K562 (cell line): ENCODE results near the gene UNC45A. TPM values are rescaled to one million over a fixed set of nuclear protein-coding genes. Genes with fewer than 3 reads are reported as not detected.

Experiments used
- BDP1 ChIP-seq: IDR thresholded peaks from 3 replicates; pipeline ENCODE4 v1.6.1; 2011; ENCODE audit not compliant: insufficient read length, insufficient read depth
- CBX8 ChIP-seq: fragments of 200-600 bp; sonication (generic); IDR thresholded peaks from 2 replicates; pipeline ENCODE4 v1.6.1; 2012; ENCODE audit warnings: borderline replicate concordance, mixed run types, low read depth, mild to moderate bottlenecking, moderate library complexity, mixed read lengths, low read length, control low read depth, inconsistent platforms; ENCODE audit not compliant: poor library complexity, severe bottlenecking; ENCODE audit errors: extremely low read depth
- NFE2 ChIP-seq: IDR thresholded peaks from 2 replicates; pipeline ENCODE4 v1.6.1; 2014; ENCODE audit warnings: antibody characterized with exemption, low read depth
- PHF21A ChIP-seq: fragments of 450-650 bp; IDR thresholded peaks from 2 replicates; pipeline ENCODE4 v1.6.1; 2017; ENCODE audit warnings: low read depth, borderline replicate concordance
- POLR3G ChIP-seq: IDR thresholded peaks from 2 replicates; pipeline ENCODE4 v1.6.1; 2011; ENCODE audit not compliant: insufficient read length, insufficient replicate concordance; ENCODE audit errors: extremely low read depth
- polyA plus RNA-seq, 8 experiments: library from polyadenylated mRNA; depleted of rRNA in 4 of 8; stranded (reverse) in 5 of 8; unstranded in 3 of 8; fragments of >200 nt; fragmentation: Nextera tagmentation in 2 of 8; fragmentation: Illumina TruSeq in 1 of 8; extraction: Ambion mirVana in 2 of 8; extraction: Trizol in 1 of 8; gene quantifications; 2 replicates each; pipeline versions ENCODE4 v1.2.1 to v1.2.3, GENCODE V29; 2011 to 2014; ENCODE audit warnings: inconsistent platforms in 1 of 8, missing spikeins in 1 of 8
- total RNA-seq, 7 experiments: library from RNA; depleted of rRNA in 6 of 7; stranded (reverse); fragments of >200 nt in 6 of 7; fragmentation: Illumina TruSeq in 2 of 7; extraction: Trizol in 2 of 7; gene quantifications; 2 replicates each; pipeline versions ENCODE4 v1.2.1 to v1.2.3, GENCODE V29; 2011 to 2021; ENCODE audit warnings: low replicate concordance in 1 of 7
- TF ChIP-seq, protein P1 (sequence below), 2 experiments: fragments of 250-450 bp in 1 of 2; fragments of 450-650 bp in 1 of 2; sonication (Bioruptor Pico) in 1 of 2; IDR thresholded peaks; 2 replicates each; pipeline versions ENCODE4 v1.6.1 to v1.8.0; 2016 to 2021; ENCODE audit warnings: mild to moderate bottlenecking in 2 of 2, moderate library complexity in 2 of 2, missing compliant biosample characterization in 1 of 2, missing genetic modification characterization in 1 of 2
- TF ChIP-seq, protein P2 (sequence below): sonication (generic); IDR thresholded peaks from 2 replicates; pipeline ENCODE4 v1.6.1; 2016
- TF ChIP-seq, protein P3 (sequence below): fragments of 200-800 bp; sonication (Bioruptor generic); IDR thresholded peaks from 2 replicates; pipeline ENCODE4 v1.6.1; 2017; ENCODE audit warnings: missing genetic modification characterization, missing compliant biosample characterization
- TF ChIP-seq, protein P4 (sequence below): fragments of 450-650 bp; IDR thresholded peaks from 2 replicates; pipeline ENCODE4 v1.6.1; 2017; ENCODE audit warnings: antibody characterized with exemption
- TF ChIP-seq, protein P5 (sequence below), 2 experiments: fragments of 450-650 bp; IDR thresholded peaks; 2 replicates each; pipeline ENCODE4 v1.6.1; 2016; ENCODE audit warnings: mild to moderate bottlenecking in 2 of 2, borderline replicate concordance in 1 of 2, low read depth in 1 of 2, moderate library complexity in 1 of 2
- TF ChIP-seq, protein P6 (sequence below): sonication (generic); formaldehyde crosslinking; IDR thresholded peaks from 2 replicates; pipeline ENCODE4 v1.9.0; 2022; ENCODE audit warnings: mild to moderate bottlenecking, missing genetic modification reagents

Gene UNC45A
- total and polyA plus RNA-seq, 9 of the 15 experiments (the other 6 are each of a cell fraction or from before 2014, with no cell fraction given) = 22.4 to 79.3 (median 43.7) TPM

DNA sequence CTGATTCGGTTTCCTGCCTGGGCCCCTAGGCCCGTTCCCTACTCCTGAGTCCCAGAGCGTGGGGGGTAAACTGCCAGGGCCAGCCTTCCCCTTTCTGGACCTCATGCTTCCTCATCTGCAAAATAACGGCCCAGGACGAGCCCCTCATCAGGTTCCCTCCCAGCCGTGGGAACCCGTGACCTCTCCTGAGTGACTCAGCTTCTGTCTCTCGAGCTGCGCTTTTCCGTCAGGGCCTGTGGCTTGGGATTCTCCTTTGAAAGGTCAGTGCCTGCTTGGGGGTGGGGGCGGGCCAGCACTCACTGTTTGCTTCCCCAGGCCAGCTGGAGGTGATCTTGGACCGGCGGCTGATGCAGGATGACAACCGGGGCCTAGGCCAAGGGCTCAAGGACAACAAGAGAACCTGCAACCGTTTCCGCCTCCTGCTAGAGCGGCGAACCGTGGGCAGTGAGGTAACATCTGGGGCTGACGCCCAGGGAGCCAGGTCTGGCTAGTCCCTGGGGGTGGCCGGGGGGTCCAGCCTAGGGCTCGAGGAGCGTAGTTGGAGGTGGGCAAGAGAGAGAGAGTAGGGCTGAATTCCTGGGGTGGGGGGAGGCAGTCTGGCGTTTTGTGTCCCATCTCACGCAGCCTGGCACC is 19.2 kb upstream of the UNC45A start (continued):
- TF ChIP-seq PHF21A = no peak
- TF ChIP-seq CBX8 = no peak
- TF ChIP-seq POLR3G = no peak
- TF ChIP-seq BDP1 = no peak
- TF ChIP-seq NFE2 = peak; percentile 90
- TF ChIP-seq, protein P1, sequence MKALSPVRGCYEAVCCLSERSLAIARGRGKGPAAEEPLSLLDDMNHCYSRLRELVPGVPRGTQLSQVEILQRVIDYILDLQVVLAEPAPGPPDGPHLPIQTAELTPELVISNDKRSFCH (CRISPR knock-in tag; IDR thresholded peaks at IDR 0.05) = no peak
- TF ChIP-seq, protein P1 (tag; IDR thresholded peaks at IDR 0.05) = peak; percentile 98
- TF ChIP-seq, protein P2, sequence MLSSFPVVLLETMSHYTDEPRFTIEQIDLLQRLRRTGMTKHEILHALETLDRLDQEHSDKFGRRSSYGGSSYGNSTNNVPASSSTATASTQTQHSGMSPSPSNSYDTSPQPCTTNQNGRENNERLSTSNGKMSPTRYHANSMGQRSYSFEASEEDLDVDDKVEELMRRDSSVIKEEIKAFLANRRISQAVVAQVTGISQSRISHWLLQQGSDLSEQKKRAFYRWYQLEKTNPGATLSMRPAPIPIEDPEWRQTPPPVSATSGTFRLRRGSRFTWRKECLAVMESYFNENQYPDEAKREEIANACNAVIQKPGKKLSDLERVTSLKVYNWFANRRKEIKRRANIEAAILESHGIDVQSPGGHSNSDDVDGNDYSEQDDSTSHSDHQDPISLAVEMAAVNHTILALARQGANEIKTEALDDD = no peak
- TF ChIP-seq, protein P3, sequence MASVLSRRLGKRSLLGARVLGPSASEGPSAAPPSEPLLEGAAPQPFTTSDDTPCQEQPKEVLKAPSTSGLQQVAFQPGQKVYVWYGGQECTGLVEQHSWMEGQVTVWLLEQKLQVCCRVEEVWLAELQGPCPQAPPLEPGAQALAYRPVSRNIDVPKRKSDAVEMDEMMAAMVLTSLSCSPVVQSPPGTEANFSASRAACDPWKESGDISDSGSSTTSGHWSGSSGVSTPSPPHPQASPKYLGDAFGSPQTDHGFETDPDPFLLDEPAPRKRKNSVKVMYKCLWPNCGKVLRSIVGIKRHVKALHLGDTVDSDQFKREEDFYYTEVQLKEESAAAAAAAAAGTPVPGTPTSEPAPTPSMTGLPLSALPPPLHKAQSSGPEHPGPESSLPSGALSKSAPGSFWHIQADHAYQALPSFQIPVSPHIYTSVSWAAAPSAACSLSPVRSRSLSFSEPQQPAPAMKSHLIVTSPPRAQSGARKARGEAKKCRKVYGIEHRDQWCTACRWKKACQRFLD = peak; percentile 82
- TF ChIP-seq, protein P4, sequence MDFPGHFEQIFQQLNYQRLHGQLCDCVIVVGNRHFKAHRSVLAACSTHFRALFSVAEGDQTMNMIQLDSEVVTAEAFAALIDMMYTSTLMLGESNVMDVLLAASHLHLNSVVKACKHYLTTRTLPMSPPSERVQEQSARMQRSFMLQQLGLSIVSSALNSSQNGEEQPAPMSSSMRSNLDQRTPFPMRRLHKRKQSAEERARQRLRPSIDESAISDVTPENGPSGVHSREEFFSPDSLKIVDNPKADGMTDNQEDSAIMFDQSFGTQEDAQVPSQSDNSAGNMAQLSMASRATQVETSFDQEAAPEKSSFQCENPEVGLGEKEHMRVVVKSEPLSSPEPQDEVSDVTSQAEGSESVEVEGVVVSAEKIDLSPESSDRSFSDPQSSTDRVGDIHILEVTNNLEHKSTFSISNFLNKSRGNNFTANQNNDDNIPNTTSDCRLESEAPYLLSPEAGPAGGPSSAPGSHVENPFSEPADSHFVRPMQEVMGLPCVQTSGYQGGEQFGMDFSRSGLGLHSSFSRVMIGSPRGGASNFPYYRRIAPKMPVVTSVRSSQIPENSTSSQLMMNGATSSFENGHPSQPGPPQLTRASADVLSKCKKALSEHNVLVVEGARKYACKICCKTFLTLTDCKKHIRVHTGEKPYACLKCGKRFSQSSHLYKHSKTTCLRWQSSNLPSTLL = no peak
- TF ChIP-seq, protein P5, sequence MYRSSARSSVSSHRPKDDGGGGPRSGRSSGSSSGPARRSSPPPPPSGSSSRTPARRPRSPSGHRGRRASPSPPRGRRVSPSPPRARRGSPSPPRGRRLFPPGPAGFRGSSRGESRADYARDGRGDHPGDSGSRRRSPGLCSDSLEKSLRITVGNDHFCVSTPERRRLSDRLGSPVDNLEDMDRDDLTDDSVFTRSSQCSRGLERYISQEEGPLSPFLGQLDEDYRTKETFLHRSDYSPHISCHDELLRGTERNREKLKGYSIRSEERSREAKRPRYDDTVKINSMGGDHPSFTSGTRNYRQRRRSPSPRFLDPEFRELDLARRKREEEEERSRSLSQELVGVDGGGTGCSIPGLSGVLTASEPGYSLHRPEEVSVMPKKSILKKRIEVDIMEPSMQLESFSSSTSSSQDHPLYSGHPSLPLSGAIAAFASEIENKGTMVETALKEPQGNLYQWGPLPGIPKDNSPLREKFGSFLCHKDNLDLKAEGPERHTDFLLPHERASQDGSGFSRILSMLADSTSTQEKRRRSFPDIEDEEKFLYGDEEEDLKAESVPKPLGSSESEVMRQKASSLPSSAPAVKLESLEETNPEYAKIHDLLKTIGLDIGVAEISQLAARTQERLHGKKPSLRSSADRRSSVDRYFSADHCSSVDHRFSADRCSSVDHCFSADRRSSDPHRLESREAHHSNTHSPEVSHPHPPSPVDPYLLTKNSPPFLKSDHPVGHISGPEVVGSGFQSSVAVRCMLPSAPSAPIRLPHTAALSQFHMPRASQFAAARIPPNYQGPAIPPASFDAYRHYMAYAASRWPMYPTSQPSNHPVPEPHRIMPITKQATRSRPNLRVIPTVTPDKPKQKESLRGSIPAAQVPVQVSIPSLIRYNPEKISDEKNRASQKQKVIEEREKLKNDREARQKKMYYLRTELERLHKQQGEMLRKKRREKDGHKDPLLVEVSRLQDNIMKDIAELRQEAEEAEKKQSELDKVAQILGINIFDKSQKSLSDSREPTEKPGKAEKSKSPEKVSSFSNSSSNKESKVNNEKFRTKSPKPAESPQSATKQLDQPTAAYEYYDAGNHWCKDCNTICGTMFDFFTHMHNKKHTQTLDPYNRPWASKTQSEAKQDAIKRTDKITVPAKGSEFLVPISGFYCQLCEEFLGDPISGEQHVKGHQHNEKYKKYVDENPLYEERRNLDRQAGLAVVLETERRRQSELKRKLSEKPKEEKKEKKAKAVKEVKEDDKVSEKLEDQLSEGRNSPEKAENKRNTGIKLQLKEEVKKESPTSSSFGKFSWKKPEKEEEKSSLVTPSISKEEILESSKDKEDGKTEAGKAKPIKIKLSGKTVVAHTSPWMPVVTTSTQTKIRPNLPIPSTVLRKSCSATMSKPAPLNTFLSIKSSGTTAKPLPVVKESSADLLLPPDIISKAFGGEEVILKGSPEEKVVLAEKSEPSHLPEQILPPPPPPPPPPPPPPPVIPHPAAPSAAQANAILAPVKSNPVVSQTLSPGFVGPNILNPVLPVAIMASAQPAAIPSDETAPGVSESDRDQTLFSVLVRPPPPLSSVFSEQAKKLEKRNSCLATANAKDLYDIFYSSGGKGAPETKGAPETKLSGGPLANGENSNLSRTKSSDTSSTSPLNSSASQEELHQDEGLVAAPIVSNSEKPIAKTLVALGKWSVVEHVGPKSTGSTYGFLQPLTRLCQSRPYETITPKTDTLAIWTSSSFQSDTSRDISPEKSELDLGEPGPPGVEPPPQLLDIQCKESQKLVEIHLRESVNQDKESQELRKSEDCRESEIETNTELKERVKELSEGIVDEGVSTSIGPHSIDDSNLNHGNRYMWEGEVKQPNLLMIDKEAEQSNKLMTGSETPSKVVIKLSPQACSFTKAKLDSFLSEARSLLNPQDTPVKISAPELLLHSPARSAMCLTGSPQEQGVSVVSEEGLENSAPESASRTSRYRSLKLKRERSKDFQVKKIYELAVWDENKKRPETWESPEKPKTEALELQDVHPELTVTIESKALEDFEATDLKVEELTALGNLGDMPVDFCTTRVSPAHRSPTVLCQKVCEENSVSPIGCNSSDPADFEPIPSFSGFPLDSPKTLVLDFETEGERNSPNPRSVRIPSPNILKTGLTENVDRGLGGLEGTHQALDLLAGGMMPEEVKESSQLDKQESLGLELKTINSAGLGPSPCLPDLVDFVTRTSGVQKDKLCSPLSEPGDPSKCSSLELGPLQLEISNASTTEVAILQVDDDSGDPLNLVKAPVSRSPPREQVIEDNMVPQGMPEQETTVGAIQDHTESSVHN (IDR thresholded peaks at IDR 0.05; ENCODE audit: borderline replicate concordance in 1 of 2, low read depth in 1 of 2) = peak in 1 of 2 experiments; percentile 89; a peak in 2 of 4 replicates
- TF ChIP-seq, protein P6, sequence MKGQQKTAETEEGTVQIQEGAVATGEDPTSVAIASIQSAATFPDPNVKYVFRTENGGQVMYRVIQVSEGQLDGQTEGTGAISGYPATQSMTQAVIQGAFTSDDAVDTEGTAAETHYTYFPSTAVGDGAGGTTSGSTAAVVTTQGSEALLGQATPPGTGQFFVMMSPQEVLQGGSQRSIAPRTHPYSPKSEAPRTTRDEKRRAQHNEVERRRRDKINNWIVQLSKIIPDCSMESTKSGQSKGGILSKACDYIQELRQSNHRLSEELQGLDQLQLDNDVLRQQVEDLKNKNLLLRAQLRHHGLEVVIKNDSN (CRISPR knock-in tag) = peak; percentile 68
